GM19240 (cell line): Measurements from ENCODE around the gene DNM3.

ENCODE experiments used
- DNase-seq: peaks from one replicate; pipeline ENCODE4 v3.0.0; 2011; ENCODE audit warnings: low spot score; ENCODE audit not compliant: insufficient read length

Gene DNM3

DNA sequence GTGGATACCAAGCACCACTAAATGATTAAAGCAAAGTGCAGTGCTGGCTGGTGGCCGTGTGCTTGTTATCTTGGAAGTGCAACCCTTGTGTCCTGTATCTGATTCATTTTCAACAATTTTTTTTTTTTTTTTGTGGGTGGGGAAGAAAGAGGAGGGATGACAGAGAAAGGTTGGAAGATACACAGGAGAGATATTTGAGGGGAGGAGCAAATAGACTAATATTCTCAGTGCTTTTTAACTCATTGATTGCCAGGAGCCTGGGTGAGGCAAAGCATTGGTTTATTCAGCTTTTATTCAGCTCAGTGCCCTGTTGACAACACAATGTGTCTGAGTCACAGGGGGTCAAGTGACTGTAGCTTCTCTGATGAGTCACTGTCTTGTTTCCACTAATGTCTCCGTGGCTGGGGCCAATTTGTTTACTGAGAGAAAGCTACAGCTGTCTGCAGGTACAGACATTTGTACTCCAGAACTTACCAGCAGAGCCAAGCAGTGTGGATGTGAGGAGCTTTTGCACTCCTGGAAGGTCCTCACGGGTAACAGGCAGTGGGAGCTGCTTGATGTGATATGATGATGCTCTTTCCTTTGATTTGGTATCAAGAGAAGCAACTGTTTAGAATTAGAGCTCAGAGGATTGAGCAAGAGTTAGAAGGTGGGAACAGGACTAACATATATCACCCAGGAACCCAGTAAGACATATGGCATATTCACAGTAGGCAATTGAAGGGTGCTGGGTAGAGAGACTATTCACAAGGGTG is 23.6 kb upstream of the DNM3 start:
- no peak for DNase-seq

DNA sequence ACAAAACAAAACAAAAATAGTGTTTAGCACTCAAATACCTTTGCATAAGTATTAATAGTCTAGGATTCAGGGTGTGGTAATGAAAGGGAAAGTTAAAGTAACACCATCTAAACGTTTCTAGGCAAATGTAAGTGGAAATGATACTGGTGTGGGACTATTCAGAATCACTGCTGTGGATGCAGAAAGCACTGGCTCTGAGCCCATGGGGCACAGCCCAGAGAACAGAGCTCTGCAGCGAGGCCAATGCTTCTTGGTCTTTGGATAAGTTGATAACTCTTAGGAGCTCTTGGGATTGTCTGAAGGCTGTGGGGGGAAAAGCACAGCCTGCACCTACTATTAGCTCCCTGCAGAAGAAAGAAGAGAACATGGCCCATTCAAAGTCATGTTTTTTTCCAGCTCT is 21.4 kb upstream of the DNM3 start:
- no peak for DNase-seq

- DNase-seq: no peak
Measured at GRCh38 chr1:171826973-171827372, 14.3 kb upstream of the DNM3 start.

DNA sequence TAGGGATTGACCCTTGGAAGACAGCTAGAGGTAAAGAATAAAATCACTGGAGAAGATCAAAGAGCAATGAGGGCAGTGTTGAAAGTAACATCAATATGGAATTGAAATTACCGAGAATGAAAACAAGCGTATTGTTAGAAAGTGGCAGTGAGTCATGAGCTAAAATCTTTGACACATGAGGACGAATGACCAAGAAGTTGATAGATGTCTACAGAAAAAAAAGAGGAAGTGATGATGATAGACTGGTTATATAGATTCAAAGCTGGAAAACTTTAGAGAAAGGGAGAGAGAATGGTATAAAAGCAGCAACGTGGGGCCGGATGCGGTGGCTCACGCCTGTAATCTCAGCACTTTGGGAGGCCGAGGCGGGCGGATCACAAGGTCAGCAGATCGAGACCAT is 12.5 kb upstream of the DNM3 start:
- no peak for DNase-seq

GRCh38 chr1:171833091-171833825 is 8.0 kb upstream of the DNM3 start:
- DNase-seq: no peak

DNA sequence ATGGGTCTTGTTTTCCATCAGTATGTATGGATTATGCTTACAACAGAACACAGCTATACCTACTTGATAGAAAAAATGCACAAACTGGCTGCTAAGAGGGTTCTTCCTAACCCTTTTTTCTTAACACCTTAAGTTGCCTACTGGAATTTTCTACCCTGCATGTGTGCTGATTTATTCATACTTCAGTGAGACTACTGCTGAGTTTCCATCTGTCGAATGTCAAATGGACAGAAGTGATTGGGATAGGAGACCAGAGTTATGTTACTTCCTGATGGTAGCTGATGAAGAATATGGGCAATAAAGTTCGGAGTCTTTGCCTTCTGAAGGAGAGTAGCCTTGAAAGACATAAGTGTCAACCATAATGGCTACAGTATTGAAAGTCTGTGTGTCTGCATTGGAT is 6.5 kb upstream of the DNM3 start:
- no peak for DNase-seq

DNA sequence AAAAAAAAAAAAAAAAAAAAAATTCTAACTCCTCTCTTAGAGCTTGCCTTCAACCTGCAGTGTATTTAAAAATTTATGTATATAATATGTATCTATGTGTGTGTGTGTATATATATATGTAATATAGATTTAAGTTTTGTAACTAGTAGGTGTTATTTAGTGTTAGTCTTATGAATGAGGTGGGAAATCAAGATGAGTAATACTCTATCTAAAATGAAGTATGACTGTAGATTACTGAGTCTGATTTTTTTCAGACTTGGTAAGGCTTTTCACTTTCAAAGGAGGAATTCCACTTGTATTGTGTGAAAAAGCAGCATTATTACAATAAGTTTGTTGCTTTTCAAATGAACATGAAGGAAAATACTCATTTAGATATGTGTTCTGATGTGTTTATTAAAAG is 5.4 kb upstream of the DNM3 start:
- DNase-seq: no peak

- no peak for DNase-seq
Measured at GRCh38 chr1:171841931-171842761, 848 bp downstream of the DNM3 start.

GRCh38 chr1:171844381-171844780 is 3.1 kb downstream of the DNM3 start:
- DNase-seq: no peak

- no peak for DNase-seq
Measured at GRCh38 chr1:171845998-171846397, 4.7 kb downstream of the DNM3 start.

GRCh38 chr1:171849245-171849898 is 8.1 kb downstream of the DNM3 start:
- no peak for DNase-seq

DNA sequence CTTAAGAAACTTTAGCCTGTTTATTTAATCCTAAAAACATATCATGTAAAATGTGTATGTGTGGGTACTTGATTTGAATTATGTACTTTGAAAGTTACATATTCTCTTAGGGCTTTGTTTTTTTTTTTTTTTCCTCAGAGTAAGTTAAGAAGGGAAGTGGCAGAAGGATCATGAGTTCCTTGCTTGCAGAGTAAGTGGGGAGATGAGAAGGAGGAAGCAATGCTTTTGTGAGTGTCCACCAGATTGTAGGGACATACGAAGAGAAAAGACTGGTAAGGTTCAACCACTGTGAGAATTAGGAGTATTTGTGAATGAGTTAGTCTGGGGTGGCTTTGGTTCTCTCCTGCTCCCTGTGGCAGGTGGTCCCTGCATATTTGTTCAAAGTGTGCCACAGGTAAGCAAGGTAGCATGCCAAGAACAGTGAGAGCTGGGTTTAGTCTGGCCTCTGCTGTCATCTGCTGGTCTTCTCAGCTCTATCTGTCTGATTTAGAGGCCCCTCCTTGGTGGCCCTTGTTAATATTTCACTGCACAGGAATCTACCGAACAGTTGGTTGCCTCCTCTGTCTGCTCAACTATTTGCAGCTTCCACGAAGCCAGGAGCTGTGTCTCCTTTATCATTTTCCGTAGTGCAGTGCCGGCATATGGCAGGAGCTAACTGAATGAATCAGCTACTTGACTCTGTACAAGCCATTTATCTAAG is 9.5 kb downstream of the DNM3 start:
- no peak for DNase-seq

GRCh38 chr1:171852272-171852671 is 11.0 kb downstream of the DNM3 start:
- no peak for DNase-seq

GRCh38 chr1:171855381-171855780 is 14.1 kb downstream of the DNM3 start:
- DNase-seq: no peak

DNA sequence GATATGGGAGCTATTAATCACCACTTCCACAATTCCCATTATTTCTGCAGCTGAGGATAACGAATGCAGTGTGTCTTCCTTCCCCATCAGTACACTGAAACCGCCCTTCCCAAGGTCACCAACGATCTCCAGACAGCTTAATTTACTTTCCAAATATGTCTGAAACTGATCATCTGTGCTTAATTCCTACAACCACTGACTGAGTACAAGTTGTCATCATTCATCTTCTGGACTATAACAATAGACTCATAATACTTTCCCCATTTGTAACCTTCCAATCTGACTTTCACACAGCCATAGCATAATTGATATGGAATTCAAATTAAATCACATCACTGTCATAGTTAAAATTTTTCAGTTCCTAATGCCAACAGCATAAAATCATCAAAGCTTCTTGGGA is 17.4 kb downstream of the DNM3 start:
- DNase-seq: no peak

- DNase-seq: no peak
Measured at GRCh38 chr1:171860696-171861095, 19.4 kb downstream of the DNM3 start.

GRCh38 chr1:171863531-171863930 is 22.2 kb downstream of the DNM3 start:
- DNase-seq: no peak

DNA sequence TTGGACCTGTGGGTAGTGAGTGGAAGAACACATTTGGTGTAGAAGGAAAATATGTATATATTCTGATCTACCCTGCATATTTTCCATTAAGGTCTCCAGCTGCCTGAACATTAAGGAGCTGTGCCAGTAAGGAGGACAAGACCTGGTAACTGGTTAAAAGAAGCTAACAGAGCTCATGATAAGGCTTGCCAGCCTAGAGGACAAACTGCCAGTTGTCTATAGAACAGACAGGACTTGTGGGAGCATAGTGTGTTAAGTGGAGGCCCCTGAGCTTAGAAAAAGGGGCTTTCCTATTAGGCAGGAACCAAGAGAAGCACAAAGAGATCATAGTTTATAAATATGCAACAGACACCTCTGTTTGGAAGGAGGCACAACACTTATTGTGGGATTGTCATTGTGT is 23.0 kb downstream of the DNM3 start:
- no peak for DNase-seq

DNA sequence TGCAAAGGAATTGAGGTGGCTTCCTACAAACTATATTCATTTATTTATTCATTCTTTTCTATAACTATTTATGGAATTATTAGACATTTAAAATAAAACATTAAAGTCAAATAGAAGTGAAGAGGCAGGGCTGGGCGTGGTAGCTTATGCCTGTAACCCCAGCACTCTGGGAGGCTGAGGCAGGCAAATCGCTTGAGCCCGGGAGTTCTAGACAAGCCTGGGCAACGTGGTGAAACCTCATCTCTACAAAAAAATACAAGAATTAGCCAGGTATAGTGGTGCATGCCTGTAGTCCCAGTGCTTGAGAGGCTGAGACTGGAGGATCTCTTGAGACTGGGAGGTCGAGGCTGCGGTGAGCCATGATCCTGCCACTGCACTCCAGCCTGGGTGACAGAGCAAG is 23.8 kb downstream of the DNM3 start:
- DNase-seq: no peak

DNA sequence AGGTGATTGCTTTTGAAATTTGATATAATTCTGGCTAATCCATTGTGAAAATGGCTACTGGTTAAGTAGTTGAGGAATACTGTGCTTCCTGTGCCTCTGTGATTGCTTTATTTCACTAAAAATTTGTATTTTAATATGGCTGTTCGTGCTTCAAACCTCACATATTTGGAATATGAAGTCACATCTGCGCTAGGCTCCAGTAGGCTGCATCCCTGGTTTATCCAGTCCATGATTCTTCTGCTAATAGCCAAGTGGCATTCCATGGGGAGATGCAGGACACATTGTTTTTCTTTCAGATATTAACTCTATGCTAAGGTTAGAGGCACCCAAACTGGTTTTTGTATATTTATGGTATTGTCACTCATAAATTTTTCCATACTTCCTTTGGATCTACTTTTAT is 25.9 kb downstream of the DNM3 start:
- no peak for DNase-seq

- no peak for DNase-seq
Measured at GRCh38 chr1:171868217-171868803, 27.0 kb downstream of the DNM3 start.
